ENCODE measurements around the gene FGL2. TPM values are rescaled to one million over a fixed set of nuclear protein-coding genes. Genes with fewer than 3 reads are reported as not detected.

The FGL2 gene
- total RNA-seq, 1 experiment from 2014 or later: not detected

DNA sequence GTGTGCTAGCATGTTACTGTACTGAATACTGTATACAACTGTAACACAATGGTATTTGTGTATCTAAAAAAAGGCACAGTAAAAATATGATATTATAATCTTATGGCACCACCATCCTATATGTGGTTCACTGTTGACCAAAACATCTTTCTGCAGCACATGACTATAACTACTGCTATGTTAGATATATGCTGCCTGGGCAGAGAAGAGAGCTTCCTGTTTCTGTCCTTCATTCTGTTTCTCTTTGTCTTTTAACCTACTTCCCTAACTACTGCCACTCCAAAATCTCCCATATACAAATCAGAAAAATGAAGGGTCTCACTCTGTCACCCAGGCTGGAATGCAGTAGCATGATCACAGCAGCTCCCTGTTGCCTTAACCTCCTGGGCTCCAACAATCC, 8.8 kb upstream of the FGL2 start:
- Histone ChIP-seq H3K79me1 (ENCODE audit: insufficient read depth, low read depth, low read length, poor library complexity, severe bottlenecking) (no peaks in the 10 kb centered on the region), H2AK5ac (ENCODE audit: insufficient read length, low read length) (no peak overlapping the region), H3K27me3 (ENCODE audit: insufficient read depth, low read length) (no peaks in the 10 kb centered on the region), H3K23me2 (ENCODE audit: insufficient read length, low read depth, low read length, poor library complexity, severe bottlenecking) (no peaks in the 10 kb centered on the region), H3K27ac (ENCODE audit: insufficient read length, low read depth, low read length) (no peak overlapping the region), H2BK12ac (ENCODE audit: insufficient read length, low read depth, low read length) (no peak overlapping the region), H4K8ac (replicated peaks; ENCODE audit: insufficient read length, low read depth, low read length) (no peak overlapping the region), H3K56ac (ENCODE audit: insufficient read length, low read depth, low read length) (no peak overlapping the region), H3K9me3 (ENCODE audit: control insufficient read depth, low read depth, low read length) (peaks cover 23% of the 10 kb centered on the region), H3K4me1 (ENCODE audit: insufficient read depth, low read length) (no peaks in the 10 kb centered on the region), H4K20me1 (ENCODE audit: control insufficient read depth, insufficient read depth, insufficient read length) (no peaks in the 10 kb centered on the region), H3K4me2 (ENCODE audit: insufficient read depth, insufficient read length, low read length) (no peak overlapping the region), H4K5ac (ENCODE audit: insufficient read length, low read depth, low read length) (no peak overlapping the region), H3K18ac (ENCODE audit: insufficient read length, low read depth, low read length) (no peak overlapping the region), H2BK15ac (ENCODE audit: low read depth, low read length) (no peak overlapping the region), H3K14ac (ENCODE audit: insufficient read depth, low read length) (no peak overlapping the region), H2BK120ac (ENCODE audit: low read depth, low read length, poor library complexity, severe bottlenecking) (no peak overlapping the region), H3K23ac (ENCODE audit: insufficient read length, low read depth, low read length) (no peak overlapping the region), H3K79me2 (ENCODE audit: insufficient read depth, low read length) (no peaks in the 10 kb centered on the region), H2AFZ (ENCODE audit: low read length) (no peak overlapping the region), H2BK20ac (ENCODE audit: low read depth, low read length, poor library complexity, severe bottlenecking) (no peak overlapping the region), H4K91ac (ENCODE audit: insufficient read length, low read depth, low read length) (no peak overlapping the region), H3T11ph (ENCODE audit: low read length) (no peak overlapping the region), H2BK5ac (ENCODE audit: insufficient read length, low read length) (no peak overlapping the region), H3K9ac (ENCODE audit: extremely low read depth, insufficient read length, low read length) (no peak overlapping the region), H3K4ac (ENCODE audit: low read depth, low read length) (no peak overlapping the region)
- no peak overlapping the region for H3K4me3 Mint-ChIP-seq
- H3K9me3 Mint-ChIP-seq: peaks cover 32% of the 10 kb centered on the region in 2 experiments
- DNase-seq: no peak
- H3K27ac Mint-ChIP-seq: no peak overlapping the region
- H3K4me1 Mint-ChIP-seq: no peaks in the 10 kb centered on the region
- H3K27me3 Mint-ChIP-seq (ENCODE audit: low read depth): peaks cover 2% of the 10 kb centered on the region; the same call in 1 of the 2 replicates
- TF ChIP-seq, protein P1, sequence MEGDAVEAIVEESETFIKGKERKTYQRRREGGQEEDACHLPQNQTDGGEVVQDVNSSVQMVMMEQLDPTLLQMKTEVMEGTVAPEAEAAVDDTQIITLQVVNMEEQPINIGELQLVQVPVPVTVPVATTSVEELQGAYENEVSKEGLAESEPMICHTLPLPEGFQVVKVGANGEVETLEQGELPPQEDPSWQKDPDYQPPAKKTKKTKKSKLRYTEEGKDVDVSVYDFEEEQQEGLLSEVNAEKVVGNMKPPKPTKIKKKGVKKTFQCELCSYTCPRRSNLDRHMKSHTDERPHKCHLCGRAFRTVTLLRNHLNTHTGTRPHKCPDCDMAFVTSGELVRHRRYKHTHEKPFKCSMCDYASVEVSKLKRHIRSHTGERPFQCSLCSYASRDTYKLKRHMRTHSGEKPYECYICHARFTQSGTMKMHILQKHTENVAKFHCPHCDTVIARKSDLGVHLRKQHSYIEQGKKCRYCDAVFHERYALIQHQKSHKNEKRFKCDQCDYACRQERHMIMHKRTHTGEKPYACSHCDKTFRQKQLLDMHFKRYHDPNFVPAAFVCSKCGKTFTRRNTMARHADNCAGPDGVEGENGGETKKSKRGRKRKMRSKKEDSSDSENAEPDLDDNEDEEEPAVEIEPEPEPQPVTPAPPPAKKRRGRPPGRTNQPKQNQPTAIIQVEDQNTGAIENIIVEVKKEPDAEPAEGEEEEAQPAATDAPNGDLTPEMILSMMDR (conservative IDR thresholded peaks at IDR 0.05): no peak
- peaks cover 15 to 24% (median 22%) of the 10 kb centered on the region in 3 experiments for H3K36me3 Mint-ChIP-seq (ENCODE audit: insufficient read depth in 1 of 3, low read depth in 3 of 3)
